IMR-90 (cell line): ENCODE measurements around the gene USP7. TPM values are rescaled to one million over a fixed set of nuclear protein-coding genes. Genes with fewer than 3 reads are reported as not detected.

Experiments used
- ATAC-seq: fragments of 200-7000 bp; cut with Tn5 transposase; 2 replicates; pipeline ENCODE4 v1.9.1; 2020; ENCODE audit warnings: low read depth, mild to moderate bottlenecking, moderate library complexity
- BruUV-seq: library from RNA; stranded (reverse); fragments of 400-500 nt; replicated peaks from 2 replicates; lab custom pipeline; 2021; lab: Mats Ljungman, UMichigan
- CTCF ChIA-PET: fragments of 300-600 bp; formaldehyde crosslinking; extraction: SDS; loops from one replicate; lab custom pipeline; 2021; ENCODE audit warnings: antibody characterized with exemption; lab: Yijun Ruan, JAX
- POLR2A ChIA-PET: fragments of 300-600 bp; sonication (Branson Sonifier 250); formaldehyde crosslinking; loops from one replicate; lab custom pipeline; 2022; ENCODE audit warnings: antibody characterized with exemption; ENCODE audit not compliant: unreplicated experiment; lab: Charles Lee
- DNase-seq: peaks from one replicate; pipeline ENCODE4 v3.0.0; 2013
- H2AFZ ChIP-seq: replicated peaks from 2 replicates; pipeline ENCODE3; 2013; ENCODE audit warnings: low read length, mild to moderate bottlenecking; ENCODE audit not compliant: poor library complexity
- H2AK5ac ChIP-seq: 2 replicates; pipeline ENCODE4 v1.6.1; 2013; ENCODE audit warnings: low read depth, low read length, inconsistent platforms
- H2AK9ac ChIP-seq: replicated peaks from 2 replicates; pipeline ENCODE3; 2013; ENCODE audit warnings: mild to moderate bottlenecking, low read depth, low read length, moderate library complexity; ENCODE audit not compliant: poor library complexity
- H2BK120ac ChIP-seq: 2 replicates; pipeline ENCODE4 v1.6.1; 2013; ENCODE audit warnings: low read depth, low read length, inconsistent platforms
- H2BK15ac ChIP-seq: 3 replicates; pipeline ENCODE4 v1.6.1; 2013; ENCODE audit warnings: low read depth, low read length, inconsistent platforms
- H2BK20ac ChIP-seq: 2 replicates; pipeline ENCODE4 v1.6.1; 2013; ENCODE audit warnings: low read depth, mild to moderate bottlenecking, inconsistent platforms, low read length, moderate library complexity
- H2BK5ac ChIP-seq: 2 replicates; pipeline ENCODE4 v1.6.1; 2013; ENCODE audit warnings: mild to moderate bottlenecking, low read depth, low read length, inconsistent platforms; ENCODE audit not compliant: poor library complexity, severe bottlenecking
- H3K14ac ChIP-seq: replicated peaks from 2 replicates; pipeline ENCODE4 v1.6.1; 2013; ENCODE audit warnings: low read depth, low read length, inconsistent platforms
- H3K18ac ChIP-seq: 2 replicates; pipeline ENCODE4 v1.6.1; 2013; ENCODE audit warnings: low read depth, low read length, control low read depth
- H3K23ac ChIP-seq: 2 replicates; pipeline ENCODE4 v1.6.1; 2013; ENCODE audit warnings: low read depth, low read length, inconsistent platforms
- H3K27ac ChIP-seq: 2 replicates; pipeline ENCODE4 v1.5.1; 2013; ENCODE audit warnings: mild to moderate bottlenecking, control low read depth, low read length; ENCODE audit not compliant: insufficient read depth
- H3K27me3 ChIP-seq: 2 replicates; pipeline ENCODE4 v1.6.1; 2013; ENCODE audit warnings: low read length; ENCODE audit not compliant: control insufficient read depth, insufficient read depth
- H3K36me3 ChIP-seq: 2 replicates; pipeline ENCODE4 v1.6.1; 2013; ENCODE audit warnings: low read length, mixed read lengths; ENCODE audit not compliant: control insufficient read depth, insufficient read depth
- H3K4ac ChIP-seq: 2 replicates; pipeline ENCODE4 v1.6.1; 2013; ENCODE audit warnings: low read depth, low read length, inconsistent platforms
- H3K4me1 ChIP-seq: 2 replicates; pipeline ENCODE4 v1.6.1; 2013; ENCODE audit warnings: low read length, mixed read lengths; ENCODE audit not compliant: control insufficient read depth, insufficient read depth
- H3K4me2 ChIP-seq: 2 replicates; pipeline ENCODE4 v1.6.1; 2013; ENCODE audit warnings: low read depth, mild to moderate bottlenecking, control low read depth, low read length, moderate library complexity
- H3K4me3 ChIP-seq: 2 replicates; pipeline ENCODE4 v1.5.1; 2013; ENCODE audit warnings: low read depth, mild to moderate bottlenecking, control low read depth, low read length, moderate library complexity; ENCODE audit not compliant: insufficient read depth
- H3K56ac ChIP-seq: 2 replicates; pipeline ENCODE4 v1.6.1; 2013; ENCODE audit warnings: low read length, inconsistent platforms; ENCODE audit not compliant: insufficient read depth; ENCODE audit errors: extremely low read depth
- H3K79me1 ChIP-seq, 2 experiments: 2 replicates each; pipeline ENCODE4 v1.6.1; 2013; ENCODE audit warnings: low read length in 2 of 2, inconsistent platforms in 1 of 2, low read depth in 1 of 2
- H3K9ac ChIP-seq: 2 replicates; pipeline ENCODE4 v1.6.1; 2013; ENCODE audit warnings: low read depth, low read length, control low read depth
- H3K9me1 ChIP-seq: 2 replicates; pipeline ENCODE4 v1.6.1; 2013; ENCODE audit warnings: low read length, inconsistent platforms; ENCODE audit not compliant: insufficient read depth
- H3K9me3 ChIP-seq: 2 replicates; pipeline ENCODE4 v1.6.1; 2013; ENCODE audit warnings: low read length; ENCODE audit not compliant: control insufficient read depth, insufficient read depth
- H4K20me1 ChIP-seq: 2 replicates; pipeline ENCODE4 v1.6.1; 2013; ENCODE audit warnings: low read length, inconsistent platforms; ENCODE audit not compliant: insufficient read depth
- H4K5ac ChIP-seq: 2 replicates; pipeline ENCODE4 v1.6.1; 2013; ENCODE audit warnings: mild to moderate bottlenecking, low read depth, low read length, control low read depth
- H4K8ac ChIP-seq, 2 experiments: 2 replicates each; pipeline ENCODE4 v1.6.1; 2013; ENCODE audit warnings: low read depth in 2 of 2, low read length in 2 of 2, control low read depth in 1 of 2, inconsistent platforms in 1 of 2
- H4K91ac ChIP-seq: 2 replicates; pipeline ENCODE4 v1.6.1; 2013; ENCODE audit warnings: low read depth, low read length, inconsistent platforms; ENCODE audit not compliant: insufficient read depth
- BHLHE40 ChIP-seq: fragments of 150-350 bp; IDR thresholded peaks from 2 replicates; pipeline ENCODE4 v1.6.1; 2016; ENCODE audit warnings: mild to moderate bottlenecking, low read depth, low read length
- CEBPB ChIP-seq: IDR thresholded peaks from 2 replicates; pipeline ENCODE4 v1.6.1; 2012; ENCODE audit warnings: low read depth, low read length, improper control_type of control experiment
- CHD1 ChIP-seq: IDR thresholded peaks from 2 replicates; pipeline ENCODE4 v1.6.1; 2012; ENCODE audit warnings: low read depth, low read length, improper control_type of control experiment
- CTCF ChIP-seq: conservative IDR thresholded peaks from 2 replicates; pipeline ENCODE4 v1.5.1; 2012; ENCODE audit warnings: mild to moderate bottlenecking, low read depth, low read length, improper control_type of control experiment
- ELK1 ChIP-seq: fragments of 150-350 bp; IDR thresholded peaks from 2 replicates; pipeline ENCODE4 v1.6.1; 2016; ENCODE audit warnings: low read depth, mild to moderate bottlenecking, low read length, moderate library complexity, borderline replicate concordance
- FOS ChIP-seq: fragments of 150-350 bp; IDR thresholded peaks from 2 replicates; pipeline ENCODE4 v1.6.1; 2016; ENCODE audit warnings: low read depth, low read length
- MAFK ChIP-seq: IDR thresholded peaks from 2 replicates; pipeline ENCODE4 v1.6.1; 2012; ENCODE audit warnings: low read depth, low read length, improper control_type of control experiment
- MAZ ChIP-seq: IDR thresholded peaks from 2 replicates; pipeline ENCODE4 v1.6.1; 2012; ENCODE audit warnings: low read depth, mild to moderate bottlenecking, low read length, improper control_type of control experiment, moderate library complexity, borderline replicate concordance
- MXI1 ChIP-seq: IDR thresholded peaks from 2 replicates; pipeline ENCODE4 v1.6.1; 2012; ENCODE audit warnings: low read depth, mild to moderate bottlenecking, low read length, moderate library complexity, borderline replicate concordance
- NFE2L2 ChIP-seq: fragments of 150-350 bp; IDR thresholded peaks from 2 replicates; pipeline ENCODE4 v1.6.1; 2016; ENCODE audit warnings: low read depth, mild to moderate bottlenecking, low read length
- POLR2A ChIP-seq: IDR thresholded peaks from 2 replicates; pipeline ENCODE4 v1.6.1; 2012; ENCODE audit warnings: mild to moderate bottlenecking, low read depth, low read length
- RAD21 ChIP-seq: IDR thresholded peaks from 2 replicates; pipeline ENCODE4 v1.6.1; 2012; ENCODE audit warnings: low read length, improper control_type of control experiment
- RCOR1 ChIP-seq: IDR thresholded peaks from 2 replicates; pipeline ENCODE4 v1.6.1; 2012; ENCODE audit warnings: mild to moderate bottlenecking, low read length, improper control_type of control experiment; ENCODE audit not compliant: insufficient replicate concordance
- RFX5 ChIP-seq: IDR thresholded peaks from 2 replicates; pipeline ENCODE4 v1.8.0; 2012; ENCODE audit warnings: low read depth, mild to moderate bottlenecking, low read length, moderate library complexity
- SMC3 ChIP-seq: fragments of 150-350 bp; IDR thresholded peaks from 2 replicates; pipeline ENCODE4 v1.6.1; 2016; ENCODE audit warnings: low read depth, mild to moderate bottlenecking, antibody characterized with exemption, low read length, moderate library complexity
- USF2 ChIP-seq: fragments of 150-350 bp; IDR thresholded peaks from 2 replicates; pipeline ENCODE4 v1.6.1; 2017; ENCODE audit warnings: mild to moderate bottlenecking, antibody characterized with exemption, low read length, low read depth
- WGBS, 2 experiments: methylation state at CpG; one replicate each; pipeline versions ENCODE4 v1.1.5 to v1.1.7; 2013; ENCODE audit warnings: missing lambda C conversion rate in 2 of 2; ENCODE audit not compliant: insufficient read length in 1 of 2; ENCODE audit errors: extremely low coverage in 2 of 2; 5-methylcytosine and 5-hydroxymethylcytosine counted together
- dilution Hi-C: fragments of 300-500 bp; cut with HindIII; formaldehyde crosslinking; loops from one replicate; pipeline ENCODE4 v1.14.3; 2018; ENCODE audit warnings: low sequenced_read_pairs; ENCODE audit not compliant: unreplicated experiment
- in situ Hi-C: fragments of 300-500 bp; cut with MboI; formaldehyde crosslinking; loops from 3 replicates; pipeline ENCODE4 v1.14.3; 2019; ENCODE audit warnings: low sequenced_read_pairs, inconsistent platforms, mixed read lengths
- intact Hi-C: fragments of 100-400 bp; cut with micrococcal nuclease; formaldehyde crosslinking; loops from 2 replicates; pipeline ENCODE4 v1.10.0; 2022
- polyA plus RNA-seq, 3 experiments: library from polyadenylated mRNA; depleted of rRNA; stranded (reverse); fragments of >200 nt; gene quantifications; 2 replicates each; pipeline ENCODE4 v1.2.3, GENCODE V29; 2012; ENCODE audit warnings: low replicate concordance in 1 of 3
- total RNA-seq: library from RNA; depleted of rRNA; stranded (reverse); fragments of >200 nt; gene quantifications from 2 replicates; pipeline ENCODE4 v1.2.3, GENCODE V29; 2012

The USP7 gene
- total and polyA plus RNA-seq, 2 of the 4 experiments (the other 2 are of a cell fraction), result 17.8 to 28.3 TPM

GRCh38 chr16:9000664-9001063 lies 37.0 kb upstream of the USP7 start:
- ATAC-seq (no peak), DNase-seq (no peak)
- Histone ChIP-seq H3K9me1 (no peaks in the 10 kb centered on the region), H2AK9ac (no peak overlapping the region), H3K9ac (no peak overlapping the region), H2BK20ac (no peak overlapping the region), H4K91ac (no peak overlapping the region), H2BK120ac (no peak overlapping the region), H2BK5ac (no peak overlapping the region), H3K4me1 (no peaks in the 10 kb centered on the region), H3K4me3 (no peak overlapping the region), H2AFZ (no peak overlapping the region), H3K14ac (no peak overlapping the region), H4K5ac (no peak overlapping the region), H3K36me3 (no peaks in the 10 kb centered on the region), H4K20me1 (no peaks in the 10 kb centered on the region), H3K27me3 (peaks cover 2% of the 10 kb centered on the region), H3K27ac (no peak overlapping the region), H2BK15ac (no peak overlapping the region), H3K18ac (no peak overlapping the region), H3K4me2 (no peak overlapping the region), H2AK5ac (no peak overlapping the region), H3K79me1 (no peaks in the 10 kb centered on the region), H3K9me3 (no peaks in the 10 kb centered on the region), H4K8ac (no peak overlapping the region), H3K4ac (no peak overlapping the region), H3K23ac (no peak overlapping the region), H3K56ac (no peak overlapping the region)
- in situ Hi-C loops (loop anchor here (25.0 kb wide), 2 partner anchors 338 to 1512 kb away; partner anchors contain the start of gene ABAT), dilution Hi-C loops (no loop called here), intact Hi-C loops (no loop called here)
- no TSS peak for BruUV-seq
- ChIA-PET POLR2A (no interaction called here), CTCF (interaction anchor here (2.5 kb wide), 1 partner anchor 8 kb away, joined by 9 read pairs; no protein-coding TSS in a partner anchor)
- TF ChIP-seq RFX5 (no peak), CHD1 (no peak), USF2 (no peak), RAD21 (no peak), BHLHE40 (no peak), MXI1 (no peak), CTCF (no peak), NFE2L2 (no peak), RCOR1 (no peak), MAFK (no peak), SMC3 (no peak), FOS (no peak), MAZ (no peak), POLR2A (no peak), ELK1 (no peak), CEBPB (no peak)
- no CpG with 5 or more reads among the region's 2 CpGs for WGBS, 2 experiments
